NK-92 treated with Interleukin-12 subunit alpha and Interleukin-12 subunit beta, amount 100 ng/mL, for 24 hours (cell line): ENCODE measurements around the gene AMY2B.
"Not testable (repeated sequence)": the region's sequence is repeated elsewhere in the genome, so short reads cannot be mapped to it uniquely, and the experiment has no call there.

Experiments used
- DNase-seq: peaks from one replicate; lab custom pipeline; 2025; lab: John Stamatoyannopoulos, UW

AMY2B gene

GRCh38 chr1:103571289-103571688 is at the start of gene AMY2B:
TSS of gene AMY2B (plus strand) at chr1:103571589. CDS start at chr1:103571603, 14 bp downstream.
- not testable (repeated sequence) for DNase-seq

GRCh38 chr1:103523346-103523745 is 48.0 kb upstream of the AMY2B start:
- no peak for DNase-seq

- DNase-seq: no peak
These were observed 46.2 kb upstream of the AMY2B start for GRCh38 chr1:103525114-103525606.

- DNase-seq: peak; percentile 63
These were observed 45.5 kb upstream of the AMY2B start, which contains the start of gene RNPC3 for GRCh38 chr1:103525607-103526507. TSS of gene RNPC3 (plus strand) at chr1:103525699. CDS start at chr1:103526071, 372 bp downstream.

GRCh38 chr1:103527331-103527730 is 44.1 kb upstream of the AMY2B start:
- no peak for DNase-seq

GRCh38 chr1:103529746-103530145 is 41.6 kb upstream of the AMY2B start:
- no peak for DNase-seq

GRCh38 chr1:103538226-103538625 is 33.2 kb upstream of the AMY2B start:
- no peak for DNase-seq

GRCh38 chr1:103541431-103541830 is 30.0 kb upstream of the AMY2B start:
- no peak for DNase-seq

- DNase-seq: no peak
These were observed 24.9 kb upstream of the AMY2B start for GRCh38 chr1:103546496-103546895.

- DNase-seq: no peak
These were observed 23.5 kb upstream of the AMY2B start for GRCh38 chr1:103547840-103548239.

- no peak for DNase-seq
These were observed 11.0 kb upstream of the AMY2B start for GRCh38 chr1:103560427-103560826.

- not testable (repeated sequence) for DNase-seq
These were observed 10.3 kb upstream of the AMY2B start for GRCh38 chr1:103561124-103561523.

GRCh38 chr1:103561643-103562395 is 9.6 kb upstream of the AMY2B start:
- DNase-seq: no peak

GRCh38 chr1:103563056-103563455 is 8.3 kb upstream of the AMY2B start:
- DNase-seq: no peak

GRCh38 chr1:103569493-103569892 is 1.9 kb upstream of the AMY2B start:
- DNase-seq: no peak

GRCh38 chr1:103576065-103576464 is 4.7 kb downstream of the AMY2B start:
- no peak for DNase-seq

GRCh38 chr1:103576784-103577183 is 5.4 kb downstream of the AMY2B start:
- not testable (repeated sequence) for DNase-seq

GRCh38 chr1:103582464-103582863 is 11.1 kb downstream of the AMY2B start:
- DNase-seq: no peak

GRCh38 chr1:103583887-103584286 is 12.5 kb downstream of the AMY2B start:
- DNase-seq: no peak

- DNase-seq: no peak
These were observed 13.1 kb downstream of the AMY2B start for GRCh38 chr1:103584537-103584936.

GRCh38 chr1:103602740-103603139 is 31.4 kb downstream of the AMY2B start:
- DNase-seq: not testable (repeated sequence)

- DNase-seq: no peak
These were observed 45.0 kb downstream of the AMY2B start for GRCh38 chr1:103616362-103616761.
